ENCODE measurements around the gene ACADSB.

The ACADSB gene

DNA sequence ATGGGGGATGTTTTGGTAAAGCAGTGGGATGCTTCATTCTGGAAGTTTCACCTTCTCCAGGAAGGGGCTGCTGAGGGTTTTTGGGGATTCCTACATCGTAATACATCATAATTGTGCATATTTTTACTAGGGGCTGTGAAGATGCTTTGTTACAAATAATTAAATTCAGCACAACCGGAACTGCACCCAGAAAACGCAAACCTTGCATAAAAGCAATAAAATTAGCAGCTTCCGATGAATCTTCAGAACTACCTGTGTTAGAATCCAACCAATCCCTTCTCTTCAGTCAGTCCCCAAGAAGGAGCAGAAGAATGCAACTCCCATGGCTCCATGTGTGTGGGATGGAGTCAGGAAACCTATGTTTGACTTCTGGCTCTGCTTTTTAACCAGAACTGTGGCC lies 78.5 kb downstream of the ACADSB start:
- WGBS: 86% methylated on average over 3 of the region's 4 CpGs
- Histone ChIP-seq H2BK120ac (ENCODE audit: low read depth, low read length) (no peak overlapping the region), H3K23ac (ENCODE audit: low read length in 2 of 2) (no peak overlapping the region), H3K4me1 (ENCODE audit: control insufficient read depth, insufficient read depth, low read depth, low read length) (no peaks in the 10 kb centered on the region), H4K8ac (ENCODE audit: low read length) (no peak overlapping the region), H3K9me3 (ENCODE audit: control insufficient read depth, low read length) (no peaks in the 10 kb centered on the region), H2BK15ac (ENCODE audit: low read depth, poor library complexity, severe bottlenecking) (no peak overlapping the region), H2AK5ac (ENCODE audit: low read length, severe bottlenecking) (no peak overlapping the region), H3K27me3 (ENCODE audit: control insufficient read depth in 1 of 2, insufficient read depth in 1 of 2, low read length in 2 of 2) (no peaks in the 10 kb centered on the region), H2BK5ac (ENCODE audit: low read depth, low read length, poor library complexity, severe bottlenecking) (no peak overlapping the region), H4K91ac (ENCODE audit: low read length) (no peak overlapping the region), H3K4me3 (ENCODE audit: insufficient read depth in 1 of 2, low read depth in 1 of 2, low read length in 2 of 2) (no peak overlapping the region), H2BK12ac (ENCODE audit: low read length in 2 of 2) (no peak overlapping the region), H3K79me1 (replicated peaks; ENCODE audit: low read length, poor library complexity, severe bottlenecking) (no peaks in the 10 kb centered on the region), H3K36me3 (ENCODE audit: control insufficient read depth in 1 of 2, insufficient read depth in 2 of 2, low read depth in 1 of 2, low read length in 2 of 2) (no peaks in the 10 kb centered on the region), H3K27ac (ENCODE audit: low read length, poor library complexity, severe bottlenecking) (no peak overlapping the region), H3K9ac (ENCODE audit: low read length) (no peak overlapping the region), H2AFZ (ENCODE audit: low read depth, low read length) (no peak overlapping the region), H3K14ac (ENCODE audit: low read length in 2 of 2) (no peak overlapping the region), H3K4ac (ENCODE audit: low read depth in 1 of 2, low read length in 2 of 2) (no peak overlapping the region), H3K4me2 (ENCODE audit: low read length, poor library complexity, severe bottlenecking) (no peak overlapping the region), H3K18ac (ENCODE audit: low read depth in 1 of 2, low read length in 2 of 2) (no peak overlapping the region)
- DNase-seq: no peak

DNA sequence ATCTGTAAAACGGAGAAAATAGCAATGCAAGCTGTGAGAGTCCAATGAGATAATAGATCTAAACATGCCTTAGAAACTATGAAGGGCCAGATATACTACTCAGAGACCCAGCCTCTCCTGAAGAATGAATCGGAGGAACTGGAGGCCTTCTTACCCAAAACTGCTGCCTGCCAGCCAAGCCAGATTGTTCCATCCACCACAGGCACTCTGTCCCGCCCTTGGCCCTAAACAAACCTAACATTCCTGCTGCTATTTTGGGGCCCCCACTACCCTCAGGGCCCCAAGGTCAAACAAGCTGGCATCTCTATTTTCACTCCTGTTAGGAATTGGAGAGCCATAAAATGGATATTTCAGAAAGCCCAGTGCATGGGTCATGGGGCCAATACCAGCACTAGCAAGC lies 79.0 kb downstream of the ACADSB start:
- Histone ChIP-seq H2AK5ac (ENCODE audit: low read length, severe bottlenecking) (no peak overlapping the region), H2BK5ac (ENCODE audit: low read depth, low read length, poor library complexity, severe bottlenecking) (no peak overlapping the region), H2BK12ac (ENCODE audit: low read length in 2 of 2) (no peak overlapping the region), H3K14ac (ENCODE audit: low read length in 2 of 2) (no peak overlapping the region), H3K18ac (ENCODE audit: low read depth in 1 of 2, low read length in 2 of 2) (no peak overlapping the region), H4K8ac (ENCODE audit: low read length) (no peak overlapping the region), H3K4me2 (ENCODE audit: low read length, poor library complexity, severe bottlenecking) (no peak overlapping the region), H2AFZ (ENCODE audit: low read depth, low read length) (no peak overlapping the region), H3K4me3 (ENCODE audit: insufficient read depth in 1 of 2, low read depth in 1 of 2, low read length in 2 of 2) (no peak overlapping the region), H3K27ac (ENCODE audit: low read length, poor library complexity, severe bottlenecking) (no peak overlapping the region), H3K36me3 (ENCODE audit: control insufficient read depth in 1 of 2, insufficient read depth in 2 of 2, low read depth in 1 of 2, low read length in 2 of 2) (no peaks in the 10 kb centered on the region), H3K4me1 (ENCODE audit: control insufficient read depth, insufficient read depth, low read depth, low read length) (no peaks in the 10 kb centered on the region), H3K9ac (ENCODE audit: low read length) (no peak overlapping the region), H4K91ac (ENCODE audit: low read length) (no peak overlapping the region), H3K23ac (ENCODE audit: low read length in 2 of 2) (no peak overlapping the region), H3K9me3 (ENCODE audit: control insufficient read depth, low read length) (no peaks in the 10 kb centered on the region), H3K79me1 (replicated peaks; ENCODE audit: low read length, poor library complexity, severe bottlenecking) (no peaks in the 10 kb centered on the region), H2BK15ac (ENCODE audit: low read depth, poor library complexity, severe bottlenecking) (no peak overlapping the region), H2BK120ac (ENCODE audit: low read depth, low read length) (no peak overlapping the region), H3K27me3 (ENCODE audit: control insufficient read depth in 1 of 2, insufficient read depth in 1 of 2, low read length in 2 of 2) (no peaks in the 10 kb centered on the region), H3K4ac (ENCODE audit: low read depth in 1 of 2, low read length in 2 of 2) (no peak overlapping the region)
- 68% methylated on average over 2 of the region's 3 CpGs for WGBS
- DNase-seq: no peak

DNA sequence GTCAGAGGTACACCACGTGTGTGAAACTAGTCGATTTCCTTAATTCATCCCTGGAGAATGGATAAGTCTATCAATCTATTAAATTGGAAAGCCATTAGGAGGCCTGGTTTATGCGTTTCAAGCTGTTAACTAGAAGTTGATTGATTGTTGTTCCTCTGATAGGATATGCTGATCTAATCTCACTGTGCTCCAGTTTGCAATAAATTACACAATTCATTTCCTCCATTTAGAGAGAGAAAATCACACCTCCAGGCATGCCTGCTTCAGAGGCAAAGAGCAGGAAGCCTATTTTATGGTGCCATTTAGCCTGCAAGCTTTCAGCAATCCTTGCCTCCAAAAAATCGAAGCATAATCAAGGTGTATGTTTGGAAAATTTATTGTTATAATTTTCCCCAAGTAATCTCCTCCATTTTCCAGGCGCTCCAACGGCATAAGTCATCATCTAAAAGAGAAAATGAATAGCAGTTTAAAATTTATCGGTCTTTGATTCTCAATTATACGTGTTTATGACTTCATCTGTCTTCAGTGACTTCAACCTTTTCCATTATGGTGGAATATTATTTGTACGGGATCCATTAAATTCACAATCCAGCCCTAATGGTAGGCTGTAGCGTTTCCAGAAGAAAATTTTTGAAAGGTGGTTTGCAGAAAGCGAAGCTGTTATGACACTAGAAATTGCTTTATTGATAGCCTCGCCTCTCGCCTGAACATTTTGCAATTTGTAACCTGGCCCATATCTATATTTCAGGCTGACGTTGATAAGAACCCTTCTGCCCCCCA lies 84.0 kb downstream of the ACADSB start:
- Histone ChIP-seq H2BK12ac (ENCODE audit: low read length in 2 of 2) (no peak overlapping the region), H3K9ac (ENCODE audit: low read length) (no peak overlapping the region), H2BK5ac (ENCODE audit: low read depth, low read length, poor library complexity, severe bottlenecking) (no peak overlapping the region), H3K18ac (ENCODE audit: low read depth in 1 of 2, low read length in 2 of 2) (no peak overlapping the region), H3K27me3 (ENCODE audit: control insufficient read depth in 1 of 2, insufficient read depth in 1 of 2, low read length in 2 of 2) (peaks cover 0 to 3% of the 10 kb centered on the region in 2 experiments), H3K4me3 (ENCODE audit: insufficient read depth in 1 of 2, low read depth in 1 of 2, low read length in 2 of 2) (no peak overlapping the region), H3K23ac (ENCODE audit: low read length in 2 of 2) (no peak overlapping the region), H2BK15ac (ENCODE audit: low read depth, poor library complexity, severe bottlenecking) (no peak overlapping the region), H2BK120ac (ENCODE audit: low read depth, low read length) (no peak overlapping the region), H3K14ac (ENCODE audit: low read length in 2 of 2) (no peak overlapping the region), H2AFZ (ENCODE audit: low read depth, low read length) (no peak overlapping the region), H4K8ac (ENCODE audit: low read length) (no peak overlapping the region), H3K4me2 (ENCODE audit: low read length, poor library complexity, severe bottlenecking) (no peak overlapping the region), H3K27ac (ENCODE audit: low read length, poor library complexity, severe bottlenecking) (no peak overlapping the region), H3K4ac (ENCODE audit: low read depth in 1 of 2, low read length in 2 of 2) (no peak overlapping the region), H3K79me1 (replicated peaks; ENCODE audit: low read length, poor library complexity, severe bottlenecking) (no peaks in the 10 kb centered on the region), H3K9me3 (ENCODE audit: control insufficient read depth, low read length) (no peaks in the 10 kb centered on the region), H3K4me1 (ENCODE audit: control insufficient read depth, insufficient read depth, low read depth, low read length) (no peaks in the 10 kb centered on the region), H4K91ac (ENCODE audit: low read length) (no peak overlapping the region), H3K36me3 (ENCODE audit: control insufficient read depth in 1 of 2, insufficient read depth in 2 of 2, low read depth in 1 of 2, low read length in 2 of 2) (no peaks in the 10 kb centered on the region), H2AK5ac (ENCODE audit: low read length, severe bottlenecking) (no peak overlapping the region)
- WGBS: 86% methylated on average over 7 of the region's 14 CpGs
- DNase-seq: no peak

DNA sequence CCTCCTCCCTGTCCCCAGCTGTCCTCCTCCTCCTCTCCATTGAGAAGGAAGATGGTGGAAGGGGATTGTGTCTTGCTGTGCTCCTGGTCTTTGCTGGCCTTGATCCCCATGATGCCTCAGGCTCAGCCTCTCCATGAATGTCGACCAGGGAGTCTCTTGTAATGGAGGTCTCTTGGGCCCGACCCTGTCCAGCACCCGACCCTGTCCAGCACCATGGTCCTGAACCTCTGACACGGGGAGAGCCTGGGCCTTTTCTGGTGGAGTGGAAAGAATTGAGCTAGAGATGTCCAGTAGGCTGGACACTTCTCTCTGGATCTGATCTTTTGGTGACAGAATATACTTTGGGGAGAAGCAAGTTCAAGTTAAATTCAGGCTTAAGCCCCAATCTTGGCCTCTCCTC lies 84.7 kb downstream of the ACADSB start:
- H3K9ac ChIP-seq (ENCODE audit: low read length): no peak overlapping the region
- H4K8ac ChIP-seq (ENCODE audit: low read length): no peak overlapping the region
- no peak overlapping the region for H3K14ac ChIP-seq (ENCODE audit: low read length in 2 of 2)
- H3K4me2 ChIP-seq (ENCODE audit: low read length, poor library complexity, severe bottlenecking): no peak overlapping the region
- no peak overlapping the region for H3K23ac ChIP-seq (ENCODE audit: low read length in 2 of 2)
- no peak overlapping the region for H3K27ac ChIP-seq (ENCODE audit: low read length, poor library complexity, severe bottlenecking)
- no peaks in the 10 kb centered on the region for H3K36me3 ChIP-seq (ENCODE audit: control insufficient read depth in 1 of 2, insufficient read depth in 2 of 2, low read depth in 1 of 2, low read length in 2 of 2)
- 82% methylated on average over 4 of the region's 4 CpGs for WGBS
- H3K4me1 ChIP-seq (ENCODE audit: control insufficient read depth, insufficient read depth, low read depth, low read length): no peaks in the 10 kb centered on the region
- no peak overlapping the region for H3K18ac ChIP-seq (ENCODE audit: low read depth in 1 of 2, low read length in 2 of 2)
- no peak overlapping the region for H2AK5ac ChIP-seq (ENCODE audit: low read length, severe bottlenecking)
- H2BK5ac ChIP-seq (ENCODE audit: low read depth, low read length, poor library complexity, severe bottlenecking): no peak overlapping the region
- no peak overlapping the region for H3K4ac ChIP-seq (ENCODE audit: low read depth in 1 of 2, low read length in 2 of 2)
- no peak for DNase-seq
- no peaks in the 10 kb centered on the region for H3K79me1 ChIP-seq (replicated peaks; ENCODE audit: low read length, poor library complexity, severe bottlenecking)
- H3K9me3 ChIP-seq (ENCODE audit: control insufficient read depth, low read length): no peaks in the 10 kb centered on the region
- no peak overlapping the region for H2BK12ac ChIP-seq (ENCODE audit: low read length in 2 of 2)
- no peak overlapping the region for H4K91ac ChIP-seq (ENCODE audit: low read length)
- peaks cover 0 to 3% of the 10 kb centered on the region in 2 experiments for H3K27me3 ChIP-seq (ENCODE audit: control insufficient read depth in 1 of 2, insufficient read depth in 1 of 2, low read length in 2 of 2)
- H2AFZ ChIP-seq (ENCODE audit: low read depth, low read length): no peak overlapping the region
- H3K4me3 ChIP-seq (ENCODE audit: insufficient read depth in 1 of 2, low read depth in 1 of 2, low read length in 2 of 2): no peak overlapping the region
- no peak overlapping the region for H2BK15ac ChIP-seq (ENCODE audit: low read depth, poor library complexity, severe bottlenecking)
- H2BK120ac ChIP-seq (ENCODE audit: low read depth, low read length): no peak overlapping the region
